ENCODE results near the gene NMT1. TPM values are rescaled to one million over a fixed set of nuclear protein-coding genes. Genes with fewer than 3 reads are reported as not detected.

The NMT1 gene
- total RNA-seq, 1 experiment from 2014 or later: 173 TPM

DNA sequence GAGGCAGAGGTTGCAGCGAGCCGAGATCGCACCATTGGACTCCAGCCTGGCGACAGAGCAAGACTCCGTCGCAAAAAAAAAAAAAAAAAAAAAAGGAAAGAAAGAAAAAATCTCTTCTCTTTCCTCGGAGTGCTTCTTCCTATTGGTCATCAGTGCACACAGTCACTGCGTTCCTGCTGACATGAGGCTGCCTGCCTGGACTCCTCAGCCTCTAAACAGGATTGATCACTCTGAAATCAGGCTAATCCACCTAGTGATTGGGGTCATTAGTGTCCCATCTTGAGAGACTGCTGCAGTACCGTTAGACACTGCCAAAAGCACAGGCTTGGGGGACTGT lies 40.4 kb downstream of the NMT1 start:
- ChIA-PET RAD21 (ENCODE audit: low non-redundant PET in 1 of 2, low total read pairs in 2 of 2, uncharacterized antibody in 2 of 2, unreplicated experiment in 2 of 2) (no interaction called here), POLR2A (no interaction called here), CTCF (no interaction called here)
- Histone ChIP-seq H3K27me3 (ENCODE audit: insufficient read depth, low read length) (no peaks in the 10 kb centered on the region), H3K9me2 (ENCODE audit: insufficient read depth) (no peaks in the 10 kb centered on the region), H3K4me2 (ENCODE audit: low read length) (no peak overlapping the region), H2AFZ (ENCODE audit: low read depth, low read length, poor library complexity, severe bottlenecking) (no peak overlapping the region), H4K20me1 (ENCODE audit: insufficient read depth) (no peaks in the 10 kb centered on the region), H3K4me3 (replicated peaks in 1 of 2; ENCODE audit: low read depth in 1 of 2, low read length in 2 of 2) (no peak overlapping the region), H3K9ac (ENCODE audit: low read length) (no peak overlapping the region), H3K79me2 (ENCODE audit: insufficient read depth, low read length) (peaks cover 7% of the 10 kb centered on the region; the same call in 1 of the 2 replicates), H3K36me3 (ENCODE audit: control insufficient read depth in 1 of 2, insufficient read depth in 2 of 2, low read length in 2 of 2) (peaks cover 43 to 60% of the 10 kb centered on the region in 2 experiments), H3K27ac (ENCODE audit: low read depth, low read length) (no peak overlapping the region), H3K9me3 (ENCODE audit: control insufficient read depth in 1 of 2, insufficient read depth in 1 of 2, low read depth in 1 of 2, low read length in 2 of 2) (no peaks in the 10 kb centered on the region), H3K4me1 (ENCODE audit: control insufficient read depth in 1 of 2, insufficient read depth in 2 of 2, low read length in 2 of 2) (peaks cover 0 to 3% of the 10 kb centered on the region in 2 experiments; a peak in 1 of 4 replicates)
- intact Hi-C loops (cut with micrococcal nuclease): no loop called here
- TF ChIP-seq SRF (IDR thresholded peaks at IDR 0.05; ENCODE audit: low read depth): no peak
- TF ChIP-seq, protein P1, sequence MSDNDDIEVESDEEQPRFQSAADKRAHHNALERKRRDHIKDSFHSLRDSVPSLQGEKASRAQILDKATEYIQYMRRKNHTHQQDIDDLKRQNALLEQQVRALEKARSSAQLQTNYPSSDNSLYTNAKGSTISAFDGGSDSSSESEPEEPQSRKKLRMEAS (IDR thresholded peaks at IDR 0.05): no peak
- no peak for TF ChIP-seq SP1 (IDR thresholded peaks at IDR 0.05; ENCODE audit: low read depth)
- no peak for TF ChIP-seq RAD21 (IDR thresholded peaks at IDR 0.05; ENCODE audit: low read depth)
- TF ChIP-seq EGR1 (IDR thresholded peaks at IDR 0.05; ENCODE audit: low read depth): no peak
- TF ChIP-seq EZH2phosphoT487 (IDR thresholded peaks at IDR 0.05; ENCODE audit: borderline replicate concordance): no peak
- no peak for TF ChIP-seq TCF7L2 (IDR thresholded peaks at IDR 0.05; ENCODE audit: borderline replicate concordance, extremely low read depth, insufficient read depth, insufficient read length)
- no peak for TF ChIP-seq POLR2A (IDR thresholded peaks at IDR 0.05; ENCODE audit: borderline replicate concordance, extremely low read depth, insufficient read depth, insufficient read length)
- TF ChIP-seq CTCF (IDR thresholded peaks at IDR 0.05 in 2 of 3, conservative IDR thresholded peaks at IDR 0.05 in 1 of 3; ENCODE audit: borderline replicate concordance in 1 of 3, insufficient read depth in 1 of 3, low read depth in 2 of 3, low read length in 2 of 3): no peak
- no peak for TF ChIP-seq REST (IDR thresholded peaks at IDR 0.05; ENCODE audit: low read depth)
- no peak for ATAC-seq
- no TSS peak for BruUV-seq (replicated peaks)
- no peak for DNase-seq (ENCODE audit: low read depth, low spot score)

All from HCT116 (cell line).